Activated CD8-positive, alpha-beta T cell treated with anti-CD3 and anti-CD28 coated beads for 36 hours (primary cell): Measurements from ENCODE around the gene CSH1. TPM values are rescaled to one million over a fixed set of nuclear protein-coding genes. Genes with fewer than 3 reads are reported as not detected.
"Not testable (repeated sequence)": the region's sequence is repeated elsewhere in the genome, so short reads cannot be mapped to it uniquely, and the experiment has no call there.

Source experiments
- ATAC-seq: fragments of 200-7000 bp; cut with Tn5 transposase; one replicate; pipeline ENCODE4 v1.10.0; 2021; ENCODE audit warnings: mild to moderate bottlenecking, moderate library complexity
- CTCF ChIA-PET: fragments of 350-600 bp; sonication (Branson Sonifier 250); formaldehyde crosslinking; loops from one replicate; lab custom pipeline; 2021; ENCODE audit warnings: antibody characterized with exemption; lab: Charles Lee
- POLR2A ChIA-PET: fragments of 350-600 bp; sonication (Branson Sonifier 250); formaldehyde crosslinking; loops from one replicate; lab custom pipeline; 2021; ENCODE audit warnings: antibody characterized with exemption; lab: Charles Lee
- DNase-seq: peaks from one replicate; pipeline ENCODE4 v3.0.0-alpha.2; 2020
- H3K27ac Mint-ChIP-seq: one replicate; pipeline ENCODE4 v1.8.0; 2021; ENCODE audit warnings: mild to moderate bottlenecking, mixed read lengths
- H3K27me3 Mint-ChIP-seq: one replicate; pipeline ENCODE4 v1.8.0; 2021; ENCODE audit warnings: mixed read lengths
- H3K36me3 Mint-ChIP-seq: one replicate; pipeline ENCODE4 v1.8.0; 2021; ENCODE audit warnings: low read depth, mixed read lengths
- H3K4me1 Mint-ChIP-seq: one replicate; pipeline ENCODE4 v1.8.0; 2021; ENCODE audit warnings: low read depth, mixed read lengths
- H3K4me3 Mint-ChIP-seq: one replicate; pipeline ENCODE4 v1.8.0; 2021; ENCODE audit warnings: mild to moderate bottlenecking, moderate library complexity, mixed read lengths
- H3K9me3 Mint-ChIP-seq: one replicate; pipeline ENCODE4 v1.8.0; 2021; ENCODE audit warnings: mixed read lengths
- CTCF ChIP-seq: fragments of 200-600 bp; IDR thresholded peaks from one replicate; pipeline ENCODE4 v1.8.0; 2022; ENCODE audit warnings: antibody characterized with exemption, mild to moderate bottlenecking
- intact Hi-C: fragments of 100-400 bp; cut with micrococcal nuclease; formaldehyde crosslinking; loops from one replicate; pipeline ENCODE4 v1.10.0; 2022
- total RNA-seq, 2 experiments: library from RNA; stranded (reverse); gene quantifications; one replicate each; pipeline ENCODE4 v1.2.3, GENCODE V29; 2021

Gene CSH1
- total RNA-seq, 2 experiments from 2014 or later = not detected

- DNase-seq (peak; percentile 62), ATAC-seq (peak; percentile 69)
- H3K27ac Mint-ChIP-seq, H3K36me3 Mint-ChIP-seq, POLR2A ChIA-PET, intact Hi-C loops, H3K27me3 Mint-ChIP-seq, H3K4me1 Mint-ChIP-seq, H3K9me3 Mint-ChIP-seq, H3K4me3 Mint-ChIP-seq: not testable (repeated sequence)
- CTCF ChIA-PET = interaction anchor here (0.8 to 9.9 kb wide), 6 partner anchors 11 to 273 kb away, joined by 3 to 82 read pairs (median 6); partner anchors contain the start of gene GH1
- TF ChIP-seq CTCF = peak; percentile 38
Observed at GRCh38 chr17:63907161-63907778, 10.9 kb upstream of the CSH1 start.

- CTCF ChIA-PET = interaction anchor here (0.7 to 9.9 kb wide), 15 partner anchors 14 to 390 kb away, joined by 3 to 82 read pairs (median 3); partner anchors contain the start of gene GH1
- DNase-seq, H3K27ac Mint-ChIP-seq, H3K4me1 Mint-ChIP-seq, H3K36me3 Mint-ChIP-seq, ATAC-seq, H3K9me3 Mint-ChIP-seq, intact Hi-C loops, H3K4me3 Mint-ChIP-seq, H3K27me3 Mint-ChIP-seq: not testable (repeated sequence)
- POLR2A ChIA-PET = interaction anchor here (0.6 kb wide), 1 partner anchor 492 kb away, joined by 3 read pairs; no protein-coding TSS in a partner anchor
Observed at GRCh38 chr17:63904796-63905195, 8.4 kb upstream of the CSH1 start.

- intact Hi-C loops, H3K4me1 Mint-ChIP-seq, H3K36me3 Mint-ChIP-seq, H3K4me3 Mint-ChIP-seq, H3K27ac Mint-ChIP-seq, H3K9me3 Mint-ChIP-seq, H3K27me3 Mint-ChIP-seq, POLR2A ChIA-PET: not testable (repeated sequence)
- peak; percentile 57 for DNase-seq
- CTCF ChIA-PET = interaction anchor here (0.7 to 9.9 kb wide), 19 partner anchors 8 to 244 kb away, joined by 3 to 82 read pairs (median 5); partner anchors contain the start of genes CD79B, CSHL1 and GH1
- TF ChIP-seq CTCF = peak; percentile 66
- ATAC-seq = peak; percentile 74
Observed at GRCh38 chr17:63903787-63904201, 7.4 kb upstream of the CSH1 start.

GRCh38 chr17:63901971-63902370, 5.6 kb upstream of the CSH1 start:
- H3K27me3 Mint-ChIP-seq, DNase-seq, intact Hi-C loops, H3K4me1 Mint-ChIP-seq, H3K27ac Mint-ChIP-seq, H3K9me3 Mint-ChIP-seq, H3K4me3 Mint-ChIP-seq, H3K36me3 Mint-ChIP-seq, ATAC-seq: not testable (repeated sequence)
- CTCF ChIA-PET = interaction anchor here (0.5 to 9.9 kb wide), 13 partner anchors 10 to 232 kb away, joined by 3 to 82 read pairs (median 10); partner anchors contain the start of genes CSHL1, GH1 and GH2
- POLR2A ChIA-PET = interaction anchor here (0.6 to 0.9 kb wide), 3 partner anchors 9 to 14 kb away, joined by 3 read pairs; partner anchors contain the start of gene CSHL1

GRCh38 chr17:63898899-63899798, 2.8 kb upstream of the CSH1 start:
- H3K9me3 Mint-ChIP-seq, H3K4me1 Mint-ChIP-seq, intact Hi-C loops, H3K36me3 Mint-ChIP-seq, H3K27me3 Mint-ChIP-seq, H3K27ac Mint-ChIP-seq, H3K4me3 Mint-ChIP-seq, POLR2A ChIA-PET: not testable (repeated sequence)
- DNase-seq = peak; percentile 65
- CTCF ChIA-PET = interaction anchor here (1.2 to 1.3 kb wide), 2 partner anchors 10 to 13 kb away, joined by 3 to 7 read pairs; no protein-coding TSS in a partner anchor
- peak; percentile 77 for ATAC-seq

GRCh38 chr17:63894821-63895220, 1.6 kb downstream of the CSH1 start:
- intact Hi-C loops, H3K4me3 Mint-ChIP-seq, H3K27me3 Mint-ChIP-seq, H3K4me1 Mint-ChIP-seq, POLR2A ChIA-PET, H3K9me3 Mint-ChIP-seq, DNase-seq, H3K27ac Mint-ChIP-seq, CTCF ChIA-PET, ATAC-seq, H3K36me3 Mint-ChIP-seq: not testable (repeated sequence)

GRCh38 chr17:63894021-63894420, 2.4 kb downstream of the CSH1 start:
- POLR2A ChIA-PET, H3K36me3 Mint-ChIP-seq, intact Hi-C loops, DNase-seq, H3K4me1 Mint-ChIP-seq, H3K9me3 Mint-ChIP-seq, H3K4me3 Mint-ChIP-seq, ATAC-seq, H3K27me3 Mint-ChIP-seq, H3K27ac Mint-ChIP-seq: not testable (repeated sequence)
- CTCF ChIA-PET = interaction anchor here (7.6 kb wide), 1 partner anchor 11 kb away, joined by 82 read pairs; no protein-coding TSS in a partner anchor

- POLR2A ChIA-PET, H3K4me3 Mint-ChIP-seq, H3K27ac Mint-ChIP-seq, H3K27me3 Mint-ChIP-seq, ATAC-seq, intact Hi-C loops, DNase-seq, H3K9me3 Mint-ChIP-seq, H3K36me3 Mint-ChIP-seq, H3K4me1 Mint-ChIP-seq: not testable (repeated sequence)
- CTCF ChIA-PET = interaction anchor here (0.9 to 7.6 kb wide), 2 partner anchors 12 to 242 kb away, joined by 3 to 82 read pairs; no protein-coding TSS in a partner anchor
Observed at GRCh38 chr17:63892316-63893037, 3.9 kb downstream of the CSH1 start.
